NCI-H1092 (cell line): ENCODE measurements around the gene GOLGA6L9.
"Not testable (repeated sequence)": the region's sequence is repeated elsewhere in the genome, so short reads cannot be mapped to it uniquely, and the experiment has no call there.

Experiments
- DNase-seq: peaks from one replicate; lab custom pipeline; 2025; lab: John Stamatoyannopoulos, UW

Gene GOLGA6L9

DNA sequence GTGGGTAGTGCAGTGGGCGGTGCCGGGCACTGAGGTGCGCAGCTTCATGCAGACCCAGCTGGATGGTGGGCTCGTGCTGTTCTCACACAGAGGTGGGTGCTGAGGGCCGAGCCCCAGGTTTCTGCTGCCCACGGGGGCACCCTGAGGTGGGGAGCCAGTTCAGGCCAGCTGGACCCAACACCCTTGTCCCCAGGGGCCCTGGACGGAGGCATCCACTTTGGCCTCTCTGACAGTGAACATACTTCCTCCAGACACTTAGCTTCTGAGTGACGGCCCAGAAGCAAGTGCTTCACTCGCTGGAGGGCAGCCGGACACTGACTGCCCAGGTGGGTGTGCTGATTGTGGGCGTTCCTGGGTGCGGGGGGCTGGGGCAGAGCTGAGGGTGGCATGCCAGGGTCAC is 39.8 kb downstream of the GOLGA6L9 start:
- not testable (repeated sequence) for DNase-seq

DNA sequence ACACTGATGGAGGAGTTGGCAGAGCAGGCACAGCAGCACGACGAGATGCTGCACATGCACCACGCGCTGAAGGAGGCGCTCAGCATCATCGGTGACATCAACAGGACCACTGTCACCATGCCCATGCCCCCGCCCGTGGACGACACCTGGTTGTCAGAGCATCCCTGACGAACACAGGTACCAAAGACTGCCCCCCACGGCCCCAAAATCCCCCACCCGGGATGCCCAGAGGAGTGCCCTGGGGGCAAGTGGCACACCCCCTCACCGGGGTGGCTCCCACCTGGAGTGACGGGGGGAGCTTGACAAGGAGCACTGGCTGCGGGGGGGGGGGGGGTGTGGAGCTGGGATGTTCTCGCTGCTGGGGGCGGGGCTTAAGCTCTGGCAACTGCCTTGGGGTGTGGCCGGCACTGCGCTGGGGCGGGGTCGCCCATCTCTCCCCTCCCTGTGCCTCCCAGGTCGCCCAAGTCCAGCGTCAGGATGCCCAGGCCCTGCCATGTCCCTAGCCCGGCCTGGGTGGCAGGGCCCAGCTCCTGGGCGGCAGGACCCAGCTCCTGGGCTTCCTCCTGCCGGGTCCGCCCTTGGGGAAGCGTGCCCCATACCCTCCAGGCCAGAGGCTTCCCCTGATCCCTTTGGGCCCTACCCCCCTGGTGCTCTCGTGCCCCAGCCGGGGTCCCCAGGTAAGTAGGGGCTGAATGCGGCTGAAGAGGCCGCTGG is 42.8 kb downstream of the GOLGA6L9 start:
- not testable (repeated sequence) for DNase-seq

DNA sequence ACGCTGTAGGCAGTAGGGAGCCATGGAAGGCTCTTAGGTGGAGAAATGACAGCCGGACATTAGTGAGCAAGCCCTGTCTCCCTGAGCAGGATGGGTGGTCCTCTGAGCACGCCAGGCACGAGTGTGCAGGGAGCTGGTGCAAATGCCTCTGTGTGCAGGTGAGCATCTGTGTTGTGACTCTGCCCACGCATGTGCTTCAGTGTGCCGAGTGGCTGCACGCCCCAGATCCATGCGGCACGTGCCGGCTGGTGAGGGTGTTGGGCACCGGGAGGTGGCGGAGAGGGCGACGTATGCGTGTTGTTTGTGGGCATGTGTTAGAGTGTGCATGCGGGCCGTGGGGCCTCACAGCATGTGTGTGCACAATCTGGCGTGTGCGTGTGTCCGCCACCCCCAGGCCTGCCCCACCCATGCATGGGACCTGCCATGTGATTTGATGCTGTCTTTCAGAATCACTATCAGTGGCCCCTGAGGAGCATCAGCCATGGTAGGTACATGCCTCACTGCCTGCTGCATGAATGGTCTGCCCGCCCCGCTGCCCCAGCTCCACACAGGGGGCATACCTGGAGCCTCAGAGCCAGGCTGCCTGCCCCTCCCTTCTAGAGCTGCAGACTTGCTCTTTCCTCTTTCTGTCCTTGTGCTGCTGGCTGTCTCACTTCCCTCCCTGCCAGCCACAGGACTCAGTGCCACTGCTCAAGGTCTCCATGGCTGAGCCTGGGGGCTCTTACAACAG is 45.1 kb downstream of the GOLGA6L9 start:
- DNase-seq: not testable (repeated sequence)

- DNase-seq: not testable (repeated sequence)
Measured at GRCh38 chr15:82475345-82475967, 45.8 kb downstream of the GOLGA6L9 start.

DNA sequence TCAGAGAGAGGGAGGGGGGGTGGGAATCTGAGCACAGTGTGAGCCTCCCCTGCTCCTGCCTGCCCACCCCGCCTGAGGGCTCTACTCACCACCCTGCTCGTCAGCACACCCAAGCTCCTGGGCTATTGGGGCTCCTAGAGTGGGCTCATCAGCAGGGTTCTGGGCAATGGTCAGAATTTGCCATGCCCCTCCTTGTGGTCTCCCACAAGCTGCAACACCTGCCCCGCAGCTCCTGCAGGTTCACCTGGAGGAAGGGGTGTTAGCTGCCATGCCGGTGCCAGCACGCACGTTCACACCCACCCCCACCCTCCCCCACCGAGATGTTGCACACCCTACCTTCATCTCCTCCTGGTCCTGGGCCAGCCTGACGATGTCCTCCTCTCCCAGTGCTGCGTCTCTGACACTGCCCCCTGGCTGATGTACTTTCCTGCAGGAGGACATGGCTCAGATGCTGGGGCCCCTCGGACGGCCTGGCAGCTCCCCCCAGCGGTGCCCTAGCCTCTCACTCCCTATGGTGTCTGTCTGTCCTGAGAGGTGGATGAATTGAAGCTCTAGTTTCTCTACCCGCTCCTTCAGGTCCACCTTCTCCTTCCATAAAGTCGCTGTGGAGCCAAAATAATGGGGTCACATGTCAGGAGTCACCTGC is 47.2 kb downstream of the GOLGA6L9 start:
- DNase-seq: not testable (repeated sequence)

- not testable (repeated sequence) for DNase-seq
Measured at GRCh38 chr15:82477343-82478057, 47.9 kb downstream of the GOLGA6L9 start.
